Measurements from ENCODE around the gene ASB2.
A peak's percentile ranks its signal among the peaks of the same experiment; 100 is the strongest.

The ASB2 gene

DNA sequence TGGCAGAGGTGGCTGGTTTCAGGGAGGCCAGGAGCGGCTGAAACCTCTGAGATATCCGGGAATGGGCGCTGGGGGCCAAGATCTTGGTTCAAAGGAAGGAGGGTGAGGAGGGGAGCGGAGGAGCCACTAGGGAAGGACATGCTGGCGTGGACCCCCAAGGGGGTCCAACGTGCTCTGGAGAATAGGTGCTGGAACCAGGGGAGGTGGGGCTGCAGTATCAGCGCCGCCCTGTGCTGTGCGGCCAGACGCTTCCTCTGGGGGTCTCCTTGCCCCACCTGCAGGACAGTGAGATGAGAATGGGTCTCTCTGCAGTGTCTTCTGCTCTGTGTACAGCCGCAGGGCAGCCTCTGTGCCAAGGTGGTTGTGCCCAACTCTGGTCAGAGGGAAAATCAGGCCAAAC, 46.7 kb downstream of the ASB2 start:
- no peak for TF ChIP-seq TAF1 (IDR thresholded peaks at IDR 0.05; ENCODE audit: borderline replicate concordance, insufficient read depth, low read length)
- TF ChIP-seq SIN3A (IDR thresholded peaks at IDR 0.05; ENCODE audit: borderline replicate concordance, insufficient read depth, low read length): no peak
- TF ChIP-seq POLR2AphosphoS5 (IDR thresholded peaks at IDR 0.05; ENCODE audit: low read depth, low read length): no peak
- TF ChIP-seq FOXP2 (optimal IDR thresholded peaks at IDR 0.05; ENCODE audit: borderline replicate concordance, extremely low read depth, extremely low read length, insufficient read depth): no peak
- TF ChIP-seq, protein P1, sequence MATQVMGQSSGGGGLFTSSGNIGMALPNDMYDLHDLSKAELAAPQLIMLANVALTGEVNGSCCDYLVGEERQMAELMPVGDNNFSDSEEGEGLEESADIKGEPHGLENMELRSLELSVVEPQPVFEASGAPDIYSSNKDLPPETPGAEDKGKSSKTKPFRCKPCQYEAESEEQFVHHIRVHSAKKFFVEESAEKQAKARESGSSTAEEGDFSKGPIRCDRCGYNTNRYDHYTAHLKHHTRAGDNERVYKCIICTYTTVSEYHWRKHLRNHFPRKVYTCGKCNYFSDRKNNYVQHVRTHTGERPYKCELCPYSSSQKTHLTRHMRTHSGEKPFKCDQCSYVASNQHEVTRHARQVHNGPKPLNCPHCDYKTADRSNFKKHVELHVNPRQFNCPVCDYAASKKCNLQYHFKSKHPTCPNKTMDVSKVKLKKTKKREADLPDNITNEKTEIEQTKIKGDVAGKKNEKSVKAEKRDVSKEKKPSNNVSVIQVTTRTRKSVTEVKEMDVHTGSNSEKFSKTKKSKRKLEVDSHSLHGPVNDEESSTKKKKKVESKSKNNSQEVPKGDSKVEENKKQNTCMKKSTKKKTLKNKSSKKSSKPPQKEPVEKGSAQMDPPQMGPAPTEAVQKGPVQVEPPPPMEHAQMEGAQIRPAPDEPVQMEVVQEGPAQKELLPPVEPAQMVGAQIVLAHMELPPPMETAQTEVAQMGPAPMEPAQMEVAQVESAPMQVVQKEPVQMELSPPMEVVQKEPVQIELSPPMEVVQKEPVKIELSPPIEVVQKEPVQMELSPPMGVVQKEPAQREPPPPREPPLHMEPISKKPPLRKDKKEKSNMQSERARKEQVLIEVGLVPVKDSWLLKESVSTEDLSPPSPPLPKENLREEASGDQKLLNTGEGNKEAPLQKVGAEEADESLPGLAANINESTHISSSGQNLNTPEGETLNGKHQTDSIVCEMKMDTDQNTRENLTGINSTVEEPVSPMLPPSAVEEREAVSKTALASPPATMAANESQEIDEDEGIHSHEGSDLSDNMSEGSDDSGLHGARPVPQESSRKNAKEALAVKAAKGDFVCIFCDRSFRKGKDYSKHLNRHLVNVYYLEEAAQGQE (IDR thresholded peaks at IDR 0.05; ENCODE audit: insufficient read depth in 1 of 2, low read depth in 2 of 2, low read length in 2 of 2): no peak

DNA sequence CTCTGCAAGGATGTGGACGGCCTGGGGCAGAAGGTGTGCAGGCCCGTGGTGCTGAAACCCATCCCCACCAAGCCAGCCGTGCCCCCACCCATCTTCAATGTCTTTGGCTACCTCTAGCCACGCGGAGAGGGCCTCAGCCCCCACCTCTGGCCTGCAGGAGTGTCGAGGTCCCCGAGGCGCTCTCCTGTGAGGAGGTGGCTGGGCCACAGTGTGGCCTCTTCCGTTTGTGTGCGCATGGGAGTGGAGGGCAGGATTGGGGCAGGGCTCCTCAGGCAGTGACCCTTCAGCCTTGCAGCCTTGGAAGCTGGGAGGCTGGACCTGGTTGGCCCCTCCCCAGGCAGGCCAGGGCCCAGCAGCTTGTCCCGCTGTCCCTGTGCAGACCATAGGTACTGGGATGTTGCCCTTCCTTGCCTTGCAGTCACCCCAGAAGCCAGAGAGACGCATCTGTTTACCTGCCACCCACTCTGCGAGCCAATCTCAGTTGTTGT, 47.3 kb downstream of the ASB2 start:
- TF ChIP-seq TAF1 (IDR thresholded peaks at IDR 0.05; ENCODE audit: borderline replicate concordance, insufficient read depth, low read length): no peak
- no peak for TF ChIP-seq FOXP2 (optimal IDR thresholded peaks at IDR 0.05; ENCODE audit: borderline replicate concordance, extremely low read depth, extremely low read length, insufficient read depth)
- no peak for TF ChIP-seq POLR2AphosphoS5 (IDR thresholded peaks at IDR 0.05; ENCODE audit: low read depth, low read length)
- TF ChIP-seq, protein P1 (IDR thresholded peaks at IDR 0.05; ENCODE audit: insufficient read depth in 1 of 2, low read depth in 2 of 2, low read length in 2 of 2): no peak
- TF ChIP-seq SIN3A (IDR thresholded peaks at IDR 0.05; ENCODE audit: borderline replicate concordance, insufficient read depth, low read length): no peak

DNA sequence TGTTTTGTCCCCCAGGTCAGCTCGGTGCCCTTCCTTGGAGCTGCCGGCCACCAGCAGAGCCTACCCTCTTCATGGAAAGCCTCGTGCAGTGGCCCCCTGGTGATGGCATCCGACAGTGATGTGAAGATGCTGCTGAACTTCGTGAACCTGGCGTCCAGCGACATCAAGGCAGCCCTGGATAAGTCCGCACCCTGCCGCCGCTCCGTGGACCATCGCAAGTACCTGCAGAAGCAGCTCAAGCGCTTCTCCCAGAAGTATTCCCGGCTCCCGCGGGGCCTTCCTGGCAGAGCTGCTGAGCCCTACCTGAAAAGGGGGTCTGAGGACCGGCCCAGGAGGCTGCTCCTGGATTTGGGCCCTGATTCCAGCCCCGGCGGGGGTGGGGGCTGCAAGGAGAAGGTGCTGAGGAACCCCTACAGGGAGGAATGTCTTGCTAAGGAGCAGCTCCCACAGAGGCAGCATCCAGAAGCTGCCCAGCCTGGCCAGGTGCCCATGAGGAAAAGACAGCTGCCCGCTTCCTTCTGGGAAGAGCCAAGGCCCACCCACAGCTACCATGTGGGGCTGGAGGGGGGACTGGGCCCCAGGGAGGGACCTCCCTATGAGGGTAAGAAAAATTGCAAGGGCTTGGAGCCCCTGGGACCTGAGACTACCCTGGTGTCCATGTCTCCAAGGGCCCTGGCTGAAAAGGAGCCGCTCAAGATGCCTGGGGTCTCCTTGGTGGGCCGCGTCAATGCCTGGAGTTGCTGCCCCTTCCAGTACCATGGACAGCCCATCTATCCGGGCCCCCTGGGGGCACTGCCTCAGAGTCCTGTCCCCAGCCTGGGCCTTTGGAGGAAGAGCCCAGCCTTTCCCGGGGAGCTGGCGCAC, 48.0 kb downstream of the ASB2 start:
- TF ChIP-seq, protein P1 (IDR thresholded peaks at IDR 0.05; ENCODE audit: insufficient read depth in 1 of 2, low read depth in 2 of 2, low read length in 2 of 2): peak in 1 of 2 experiments; percentile 63; a peak in 1 of 4 replicates
- TF ChIP-seq SIN3A (IDR thresholded peaks at IDR 0.05; ENCODE audit: borderline replicate concordance, insufficient read depth, low read length): no peak

DNA sequence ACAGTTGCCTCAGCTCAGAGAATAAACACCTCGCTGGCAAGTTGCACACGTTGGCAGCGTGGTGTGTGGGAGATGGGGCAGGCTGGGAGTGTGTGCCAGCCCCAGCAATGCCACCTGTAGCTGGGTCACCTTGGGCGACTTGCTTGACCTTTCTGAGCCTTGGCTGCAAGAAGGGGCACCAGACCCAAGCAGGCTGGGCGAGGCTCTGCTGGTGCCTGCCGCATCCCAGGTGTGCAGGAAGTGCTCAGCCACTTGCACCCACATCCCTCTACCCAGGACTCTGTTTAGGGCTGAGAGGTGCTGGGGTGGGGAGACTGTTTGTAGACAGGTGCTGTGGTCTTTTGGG, 48.6 kb downstream of the ASB2 start:
- TF ChIP-seq, protein P1 (IDR thresholded peaks at IDR 0.05; ENCODE audit: insufficient read depth in 1 of 2, low read depth in 2 of 2, low read length in 2 of 2): no peak
- no peak for TF ChIP-seq SIN3A (IDR thresholded peaks at IDR 0.05; ENCODE audit: borderline replicate concordance, insufficient read depth, low read length)

Data from PFSK-1 (cell line).